ENCODE measurements around the gene GFRA3.

GFRA3 gene

DNA sequence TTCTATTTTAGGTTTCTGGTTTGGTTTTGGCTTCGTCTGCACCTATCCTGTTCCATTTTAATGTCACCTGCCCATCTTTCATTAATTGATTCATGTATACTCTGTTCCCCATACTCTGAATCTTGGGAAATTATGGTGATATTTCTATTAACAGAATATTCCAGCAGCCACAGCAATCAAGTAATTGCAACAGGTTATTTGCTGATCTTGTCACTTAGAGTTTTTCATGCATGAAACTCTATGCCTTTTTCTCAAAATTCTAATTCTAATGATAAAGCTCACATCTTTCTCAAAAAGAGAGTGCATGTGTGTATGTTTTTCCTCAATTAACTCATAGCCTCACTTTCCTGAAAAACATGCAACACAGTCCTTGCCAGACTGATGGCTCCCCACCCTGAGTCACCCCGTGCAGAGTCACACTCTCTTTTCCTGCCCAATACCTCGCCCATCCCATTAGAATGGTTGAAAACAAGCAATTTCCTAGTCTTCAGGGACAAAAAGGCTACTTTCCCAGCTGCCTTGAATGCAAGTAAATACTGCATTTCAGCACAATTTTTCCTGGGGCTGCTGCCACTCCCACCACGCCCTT lies 15.6 kb downstream of the GFRA3 start:
- TF ChIP-seq EP300 (IDR thresholded peaks at IDR 0.05; ENCODE audit: borderline replicate concordance) (no peak), NFIC (IDR thresholded peaks at IDR 0.05) (no peak)
- TF ChIP-seq, protein P1, sequence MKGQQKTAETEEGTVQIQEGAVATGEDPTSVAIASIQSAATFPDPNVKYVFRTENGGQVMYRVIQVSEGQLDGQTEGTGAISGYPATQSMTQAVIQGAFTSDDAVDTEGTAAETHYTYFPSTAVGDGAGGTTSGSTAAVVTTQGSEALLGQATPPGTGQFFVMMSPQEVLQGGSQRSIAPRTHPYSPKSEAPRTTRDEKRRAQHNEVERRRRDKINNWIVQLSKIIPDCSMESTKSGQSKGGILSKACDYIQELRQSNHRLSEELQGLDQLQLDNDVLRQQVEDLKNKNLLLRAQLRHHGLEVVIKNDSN (IDR thresholded peaks at IDR 0.05), result no peak

DNA sequence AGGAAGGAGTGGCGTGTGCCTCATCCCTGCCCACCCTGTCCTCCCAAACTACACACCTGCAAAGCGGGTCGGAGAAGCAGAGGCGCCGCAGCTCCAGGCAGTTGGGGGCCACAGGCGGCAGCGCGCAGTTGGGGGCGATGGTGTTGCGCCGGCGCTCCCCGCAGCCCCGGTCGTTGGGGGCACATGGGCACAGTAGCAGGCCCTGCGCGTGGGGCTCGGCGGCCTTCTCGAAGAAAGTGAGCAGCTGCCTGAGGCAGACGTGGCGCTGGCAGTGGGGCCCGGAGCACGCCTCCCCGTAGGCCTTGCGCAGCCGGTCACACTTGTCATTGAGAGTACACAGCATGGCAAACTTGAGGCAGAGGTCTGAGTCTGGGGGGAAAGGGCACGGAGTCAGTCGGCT lies 16.8 kb downstream of the GFRA3 start:
- TF ChIP-seq TCF12 (IDR thresholded peaks at IDR 0.05; ENCODE audit: low read depth), result no peak
- no peak for TF ChIP-seq CREB1 (IDR thresholded peaks at IDR 0.05; ENCODE audit: low read depth)
- no peak for TF ChIP-seq RAD21 (IDR thresholded peaks at IDR 0.05; ENCODE audit: low read depth)
- no peak for TF ChIP-seq FOXM1 (IDR thresholded peaks at IDR 0.05; ENCODE audit: borderline replicate concordance, low read depth)
- TF ChIP-seq YY1 (IDR thresholded peaks at IDR 0.05; ENCODE audit: low read depth), result no peak
- TF ChIP-seq EGR1 (IDR thresholded peaks at IDR 0.05), result no peak
- TF ChIP-seq CEBPB (IDR thresholded peaks at IDR 0.05), result no peak
- no peak for TF ChIP-seq EP300 (IDR thresholded peaks at IDR 0.05; ENCODE audit: borderline replicate concordance)
- no peak for TF ChIP-seq NFIC (IDR thresholded peaks at IDR 0.05)
- no peak for TF ChIP-seq ZBTB7A (IDR thresholded peaks at IDR 0.05; ENCODE audit: low read depth)
- TF ChIP-seq TAF1 (IDR thresholded peaks at IDR 0.05; ENCODE audit: low read depth), result no peak
- TF ChIP-seq, protein P1 (IDR thresholded peaks at IDR 0.05), result no peak
- TF ChIP-seq, protein P2, sequence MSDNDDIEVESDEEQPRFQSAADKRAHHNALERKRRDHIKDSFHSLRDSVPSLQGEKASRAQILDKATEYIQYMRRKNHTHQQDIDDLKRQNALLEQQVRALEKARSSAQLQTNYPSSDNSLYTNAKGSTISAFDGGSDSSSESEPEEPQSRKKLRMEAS (IDR thresholded peaks at IDR 0.05), result no peak
- TF ChIP-seq, protein P3, sequence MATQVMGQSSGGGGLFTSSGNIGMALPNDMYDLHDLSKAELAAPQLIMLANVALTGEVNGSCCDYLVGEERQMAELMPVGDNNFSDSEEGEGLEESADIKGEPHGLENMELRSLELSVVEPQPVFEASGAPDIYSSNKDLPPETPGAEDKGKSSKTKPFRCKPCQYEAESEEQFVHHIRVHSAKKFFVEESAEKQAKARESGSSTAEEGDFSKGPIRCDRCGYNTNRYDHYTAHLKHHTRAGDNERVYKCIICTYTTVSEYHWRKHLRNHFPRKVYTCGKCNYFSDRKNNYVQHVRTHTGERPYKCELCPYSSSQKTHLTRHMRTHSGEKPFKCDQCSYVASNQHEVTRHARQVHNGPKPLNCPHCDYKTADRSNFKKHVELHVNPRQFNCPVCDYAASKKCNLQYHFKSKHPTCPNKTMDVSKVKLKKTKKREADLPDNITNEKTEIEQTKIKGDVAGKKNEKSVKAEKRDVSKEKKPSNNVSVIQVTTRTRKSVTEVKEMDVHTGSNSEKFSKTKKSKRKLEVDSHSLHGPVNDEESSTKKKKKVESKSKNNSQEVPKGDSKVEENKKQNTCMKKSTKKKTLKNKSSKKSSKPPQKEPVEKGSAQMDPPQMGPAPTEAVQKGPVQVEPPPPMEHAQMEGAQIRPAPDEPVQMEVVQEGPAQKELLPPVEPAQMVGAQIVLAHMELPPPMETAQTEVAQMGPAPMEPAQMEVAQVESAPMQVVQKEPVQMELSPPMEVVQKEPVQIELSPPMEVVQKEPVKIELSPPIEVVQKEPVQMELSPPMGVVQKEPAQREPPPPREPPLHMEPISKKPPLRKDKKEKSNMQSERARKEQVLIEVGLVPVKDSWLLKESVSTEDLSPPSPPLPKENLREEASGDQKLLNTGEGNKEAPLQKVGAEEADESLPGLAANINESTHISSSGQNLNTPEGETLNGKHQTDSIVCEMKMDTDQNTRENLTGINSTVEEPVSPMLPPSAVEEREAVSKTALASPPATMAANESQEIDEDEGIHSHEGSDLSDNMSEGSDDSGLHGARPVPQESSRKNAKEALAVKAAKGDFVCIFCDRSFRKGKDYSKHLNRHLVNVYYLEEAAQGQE (IDR thresholded peaks at IDR 0.05; ENCODE audit: low read depth), result no peak
- TF ChIP-seq TEAD4 (IDR thresholded peaks at IDR 0.05), result no peak

DNA sequence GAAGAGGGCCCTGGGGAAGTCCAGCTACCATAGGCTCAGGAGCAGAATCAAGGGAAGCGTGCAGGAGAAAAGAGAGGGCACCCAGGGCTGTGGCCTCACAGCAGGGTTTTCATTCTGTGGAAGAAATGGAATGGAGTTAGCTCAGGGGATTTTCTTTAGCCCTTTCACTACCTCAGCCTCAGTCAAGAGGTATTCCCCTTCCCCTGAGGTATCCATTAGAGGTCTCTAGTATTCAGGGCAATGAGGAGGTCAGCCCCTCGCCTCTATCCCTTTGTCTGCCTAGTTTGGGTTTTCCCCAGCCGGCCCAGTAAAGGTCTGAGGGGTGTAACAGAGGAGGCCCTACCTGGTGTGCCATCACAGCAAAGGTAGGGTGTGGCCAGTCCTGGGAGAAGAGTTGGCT lies 21.5 kb downstream of the GFRA3 start:
- TF ChIP-seq, protein P1 (IDR thresholded peaks at IDR 0.05), result no peak
- TF ChIP-seq CEBPB (IDR thresholded peaks at IDR 0.05), result no peak

DNA sequence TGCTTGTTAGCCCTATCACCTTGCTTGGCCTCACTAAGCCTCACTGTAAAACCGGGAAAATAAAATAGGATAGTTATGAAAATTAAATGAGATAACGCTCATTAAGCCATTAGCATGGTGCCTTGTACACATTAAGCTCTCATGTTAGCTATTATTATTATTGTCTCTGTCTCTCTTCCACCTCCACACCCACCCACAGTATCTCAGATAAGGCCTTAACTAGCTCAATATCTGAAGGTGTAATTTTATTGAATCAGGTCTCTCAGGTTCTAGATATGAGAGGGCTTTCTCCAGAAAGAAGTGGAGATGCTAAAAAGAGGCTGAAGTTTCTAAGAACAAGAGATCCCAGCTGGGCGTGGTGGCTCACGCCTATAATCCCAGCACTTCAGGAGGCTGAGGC lies 27.6 kb downstream of the GFRA3 start:
- TF ChIP-seq RAD21 (IDR thresholded peaks at IDR 0.05; ENCODE audit: low read depth) (no peak), NFIC (IDR thresholded peaks at IDR 0.05) (no peak)

DNA sequence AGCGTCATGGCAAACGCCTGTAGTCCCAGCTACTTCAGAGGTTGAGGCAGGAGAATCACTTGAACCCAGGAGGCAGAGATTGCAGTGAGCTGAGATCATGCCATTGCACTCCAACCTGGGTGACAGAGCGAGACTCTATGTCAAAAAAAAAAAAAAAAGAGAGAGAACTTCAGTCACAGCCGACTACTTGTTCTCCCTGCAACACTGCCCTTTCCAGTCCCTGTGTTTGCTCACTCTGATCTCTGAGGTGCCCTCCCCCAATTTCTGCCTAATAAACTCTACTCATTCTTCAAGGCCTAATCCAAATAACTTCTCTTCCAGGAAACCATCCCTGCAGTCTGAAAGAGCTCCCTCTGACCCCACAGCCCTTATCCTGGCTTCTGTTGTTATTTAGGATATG lies 28.1 kb downstream of the GFRA3 start:
- TF ChIP-seq ZBTB7A (IDR thresholded peaks at IDR 0.05; ENCODE audit: low read depth) (no peak), CREB1 (IDR thresholded peaks at IDR 0.05; ENCODE audit: low read depth) (no peak), EGR1 (IDR thresholded peaks at IDR 0.05) (no peak), TCF12 (IDR thresholded peaks at IDR 0.05; ENCODE audit: low read depth) (no peak), EP300 (IDR thresholded peaks at IDR 0.05; ENCODE audit: borderline replicate concordance) (no peak), NFIC (IDR thresholded peaks at IDR 0.05) (no peak), RAD21 (IDR thresholded peaks at IDR 0.05; ENCODE audit: low read depth) (no peak), YY1 (IDR thresholded peaks at IDR 0.05; ENCODE audit: low read depth) (no peak), FOXM1 (IDR thresholded peaks at IDR 0.05; ENCODE audit: borderline replicate concordance, low read depth) (no peak), TAF1 (IDR thresholded peaks at IDR 0.05; ENCODE audit: low read depth) (no peak), TEAD4 (IDR thresholded peaks at IDR 0.05) (no peak), CEBPB (IDR thresholded peaks at IDR 0.05) (no peak)
- TF ChIP-seq, protein P1 (IDR thresholded peaks at IDR 0.05), result no peak
- TF ChIP-seq, protein P2 (IDR thresholded peaks at IDR 0.05), result no peak
- TF ChIP-seq, protein P3 (IDR thresholded peaks at IDR 0.05; ENCODE audit: low read depth), result no peak

DNA sequence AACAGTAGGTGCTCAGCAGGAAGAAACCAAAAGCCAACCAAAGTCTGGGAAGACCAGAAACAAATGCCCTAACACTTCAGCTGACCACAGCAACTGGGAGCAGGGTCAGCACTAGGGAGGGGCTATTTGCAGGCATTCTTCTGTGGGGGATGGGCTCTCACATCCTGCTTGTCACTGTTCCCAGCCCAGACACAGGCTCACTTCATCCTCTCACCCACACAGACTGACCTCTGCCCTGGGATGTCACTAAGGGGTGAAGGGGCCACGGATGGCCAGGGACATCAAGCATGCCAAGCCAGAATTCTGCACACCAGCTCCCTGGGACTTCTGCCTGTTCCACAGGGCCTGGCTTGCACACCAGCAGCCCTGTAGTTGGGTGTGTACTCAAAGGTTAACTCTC lies 28.7 kb downstream of the GFRA3 start:
- TF ChIP-seq RAD21 (IDR thresholded peaks at IDR 0.05; ENCODE audit: low read depth), result no peak
- TF ChIP-seq, protein P3 (IDR thresholded peaks at IDR 0.05; ENCODE audit: low read depth), result no peak

Measured in Ishikawa (cell line).